IPS-18c (cell line): ENCODE results near the gene OXT.
A peak's percentile ranks its signal among the peaks of the same experiment; 100 is the strongest.
"Not testable (repeated sequence)": the region's sequence is repeated elsewhere in the genome, so short reads cannot be mapped to it uniquely, and the experiment has no call there.

Experiments
- H3K4me3 ChIP-seq: 2 replicates; pipeline ENCODE4 v1.7.0; 2013; ENCODE audit warnings: low read depth, mild to moderate bottlenecking, low read length, moderate library complexity; ENCODE audit not compliant: insufficient read depth
- H3K9me3 ChIP-seq: one replicate; pipeline ENCODE4 v1.6.1; 2013; ENCODE audit warnings: mild to moderate bottlenecking, low read length, moderate library complexity; ENCODE audit not compliant: control insufficient read depth, insufficient read depth

Gene OXT

DNA sequence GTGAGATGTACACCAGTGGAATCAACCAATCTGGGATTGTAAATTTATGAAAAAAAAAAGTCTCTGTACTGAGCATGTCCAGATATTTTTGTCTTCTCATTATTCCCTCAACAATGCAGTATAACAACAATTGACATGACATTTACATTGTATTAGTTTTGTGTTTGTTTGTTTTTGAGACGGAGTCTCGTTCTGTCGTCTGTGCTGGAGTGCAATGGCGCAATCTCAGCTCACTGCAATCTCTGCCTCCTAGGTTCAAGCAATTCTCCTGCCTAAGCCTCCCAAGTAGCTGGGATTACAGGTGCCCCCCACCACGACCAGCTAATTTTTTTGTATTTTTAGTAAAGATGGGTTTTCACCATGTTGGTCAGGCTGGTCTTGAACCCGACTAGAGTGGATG, 3.9 kb downstream of the OXT start:
- H3K9me3 ChIP-seq, H3K4me3 ChIP-seq: not testable (repeated sequence)

GRCh38 chr20:3077618-3078134, 6.3 kb downstream of the OXT start:
- Histone ChIP-seq H3K9me3 (peaks cover 2% of the 10 kb centered on the region), H3K4me3 (no peak overlapping the region)

DNA sequence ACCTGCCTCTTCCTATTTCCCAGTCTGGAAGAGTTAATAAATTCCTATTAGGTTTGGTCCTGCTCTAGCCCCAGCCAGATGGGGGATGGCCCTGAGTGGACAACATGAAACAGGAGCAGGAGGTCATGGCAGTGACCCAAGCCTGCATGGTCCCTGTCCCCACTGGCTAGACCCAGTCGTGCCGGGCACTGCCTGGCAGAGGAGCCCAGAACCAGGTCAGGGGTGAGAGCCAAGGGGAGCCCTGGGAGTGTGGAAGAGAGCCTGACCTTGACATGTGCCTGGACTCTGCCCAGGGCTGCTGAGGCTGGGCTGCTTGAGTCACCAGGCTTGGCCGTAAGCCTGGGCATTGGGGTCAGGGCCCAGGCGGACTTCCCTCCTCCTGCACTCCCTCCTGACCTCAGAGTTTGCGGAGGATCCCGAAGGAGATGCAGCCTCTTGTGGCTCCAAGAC, 9.5 kb downstream of the OXT start:
- Histone ChIP-seq H3K9me3 (no peaks in the 10 kb centered on the region), H3K4me3 (no peak overlapping the region)

DNA sequence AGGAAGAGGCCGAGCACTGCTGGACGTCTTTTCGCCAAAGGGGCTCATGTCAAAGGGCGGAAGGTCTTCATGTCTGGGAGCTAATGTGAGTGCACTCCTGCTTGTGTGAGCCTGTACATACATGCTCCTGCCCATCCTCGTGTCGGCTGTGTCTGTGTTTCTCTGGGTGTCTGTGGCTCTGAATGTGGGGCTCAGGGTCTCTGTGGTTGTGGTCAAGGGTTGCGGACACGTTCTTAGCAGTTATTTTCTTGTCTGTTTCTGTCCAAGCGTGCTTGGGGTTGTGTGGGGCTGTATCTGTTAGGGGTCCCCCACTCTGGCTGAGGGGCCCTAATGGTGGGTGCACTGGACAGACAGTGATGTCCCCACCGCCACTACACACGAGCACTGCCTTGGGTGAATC, 10.2 kb downstream of the OXT start:
- Histone ChIP-seq H3K4me3 (no peak overlapping the region), H3K9me3 (no peaks in the 10 kb centered on the region)

DNA sequence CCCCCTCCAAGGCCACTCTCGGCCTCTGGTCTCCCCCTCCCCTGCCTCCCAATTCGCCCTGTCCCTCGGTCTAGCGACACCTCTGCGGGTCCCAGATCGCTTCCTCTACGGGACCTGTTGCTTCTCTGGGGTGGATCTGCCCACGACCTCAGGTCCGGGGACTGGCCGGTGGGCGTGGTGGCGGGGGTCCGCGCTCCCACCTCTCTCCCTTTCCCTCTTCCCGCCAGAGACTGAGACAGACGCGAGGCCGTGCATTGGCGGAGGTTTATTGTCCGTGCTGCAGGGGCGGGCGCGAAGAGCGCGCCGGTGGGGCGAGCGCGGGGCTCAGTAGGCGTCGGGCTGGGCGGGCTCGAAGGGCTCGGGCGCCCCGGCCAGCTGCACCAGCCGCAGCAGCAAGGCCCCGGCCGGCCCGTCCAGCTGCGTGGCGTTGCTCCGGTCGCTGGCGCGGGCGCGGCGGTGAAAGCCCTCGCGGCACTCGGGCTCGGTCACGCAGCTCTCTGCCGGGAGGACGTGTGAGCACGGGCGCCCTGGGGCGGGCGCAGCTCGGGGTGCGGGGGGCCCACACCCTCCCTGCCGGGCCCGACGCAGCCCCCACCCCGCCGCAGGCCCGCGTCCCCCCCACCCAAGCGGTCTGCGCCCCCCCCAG, 11.0 kb downstream of the OXT start:
- Histone ChIP-seq H3K4me3 (peak overlapping the region; percentile 38), H3K9me3 (no peaks in the 10 kb centered on the region)

DNA sequence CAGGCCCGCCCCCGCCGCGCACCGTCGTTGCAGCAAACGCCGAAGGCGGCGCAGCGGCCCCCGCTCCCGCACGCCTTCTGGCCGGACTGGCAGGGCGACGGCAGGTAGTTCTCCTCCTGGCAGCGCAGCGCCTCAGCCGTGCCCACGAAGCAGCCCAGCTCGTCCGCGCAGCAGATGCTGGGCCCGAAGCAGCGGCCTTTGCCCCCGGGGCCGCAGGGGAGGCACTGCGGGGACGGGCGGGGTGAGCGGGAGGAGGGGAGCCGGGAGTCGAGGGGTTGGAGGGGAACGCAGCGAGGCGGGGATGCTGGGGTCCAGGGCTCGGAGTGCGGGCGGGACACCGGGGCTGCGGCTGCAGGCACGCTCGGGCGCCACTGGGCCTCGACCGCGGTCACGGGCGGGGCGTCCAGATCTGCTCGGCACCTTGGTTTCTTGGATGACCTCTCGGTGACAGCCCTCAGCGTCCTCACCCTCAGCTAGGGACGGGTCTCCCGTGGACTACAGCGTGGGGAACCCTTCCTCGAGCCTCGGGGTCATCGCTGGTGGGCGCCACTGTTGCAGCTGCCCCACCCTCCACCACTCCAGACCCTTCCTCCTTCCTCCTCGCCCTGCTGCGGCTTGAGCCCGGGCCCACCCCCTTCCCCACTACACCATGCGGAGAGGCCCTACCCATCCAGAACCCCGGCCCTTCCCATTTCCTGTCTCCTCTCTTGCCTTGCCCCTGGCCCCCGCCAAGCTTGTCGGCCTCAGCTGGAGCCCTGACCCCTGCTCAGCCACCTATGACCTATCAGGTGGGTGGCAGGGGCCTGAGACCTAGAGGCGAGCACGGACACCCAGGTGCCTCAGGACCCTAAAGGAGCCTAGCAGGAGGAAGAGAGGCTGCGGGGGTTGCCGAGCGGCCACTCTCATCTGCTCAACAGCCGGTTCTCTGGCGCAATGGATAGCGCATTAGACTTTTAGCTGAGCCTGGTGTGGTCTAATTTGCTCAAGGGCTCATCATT, 11.8 kb downstream of the OXT start:
- H3K4me3 ChIP-seq, result peak overlapping the region; percentile 49
- no peaks in the 10 kb centered on the region for H3K9me3 ChIP-seq

DNA sequence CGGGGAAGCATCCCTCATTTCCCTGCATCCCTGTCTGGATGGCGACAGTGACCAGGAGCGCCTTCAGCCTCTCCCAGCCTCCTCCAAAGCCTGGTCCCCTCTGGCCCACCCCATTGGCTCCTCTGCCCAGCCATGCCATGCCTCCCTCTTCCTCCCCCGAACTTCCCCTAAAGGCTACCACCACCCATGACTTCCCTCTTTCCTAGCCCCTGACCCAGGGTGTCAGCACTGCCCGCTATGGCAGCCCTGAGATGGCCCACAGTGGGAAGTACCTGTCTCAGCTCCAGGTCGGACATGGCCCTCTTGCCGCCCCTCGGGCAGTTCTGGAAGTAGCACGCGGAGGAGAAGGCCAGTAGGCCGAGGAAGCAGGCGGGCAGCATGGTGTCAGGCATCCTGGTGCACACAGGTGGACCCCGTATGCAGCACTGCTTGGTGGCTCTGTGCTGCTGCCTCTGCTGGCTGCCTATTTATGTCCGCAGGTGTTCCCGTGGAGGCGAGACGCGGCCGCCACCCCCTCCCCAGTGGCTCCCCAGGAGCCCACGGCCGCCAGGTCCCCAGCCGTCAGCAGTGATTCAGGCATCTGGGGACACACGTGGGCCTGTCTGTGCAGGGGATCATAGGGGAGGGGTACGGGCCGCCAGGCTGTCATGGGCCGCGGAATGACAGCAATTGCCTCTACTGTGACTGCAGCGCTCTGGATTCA, 13.0 kb downstream of the OXT start, which contains the start of gene AVP:
AVP (minus strand) TSS at position 442 of the 703 bp plus-strand sequence; CDS start at position 392, 50 bp downstream.
- Histone ChIP-seq H3K4me3 (no peak within 1 kb of the TSS), H3K9me3 (no peaks in the 10 kb centered on the region)

DNA sequence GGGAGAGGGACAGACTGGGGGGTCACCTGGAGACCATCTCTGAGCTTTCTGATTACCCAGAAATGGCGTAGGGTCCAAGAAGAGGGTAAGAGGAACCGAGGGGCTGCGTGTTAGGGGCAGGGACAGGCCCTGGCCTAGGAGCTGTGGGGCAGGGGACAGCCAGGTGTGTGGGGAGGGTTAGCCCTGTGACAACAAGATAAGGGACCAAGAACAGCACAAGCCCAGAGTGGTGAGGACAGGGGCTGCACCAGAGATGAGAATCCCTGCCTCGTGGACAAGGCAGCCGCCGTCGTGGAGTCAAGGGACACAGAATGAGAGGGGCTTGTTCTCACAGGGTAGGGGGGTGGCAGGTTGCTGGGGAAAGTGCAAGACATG, 13.6 kb downstream of the OXT start:
- no peak overlapping the region for H3K4me3 ChIP-seq
- no peaks in the 10 kb centered on the region for H3K9me3 ChIP-seq

GRCh38 chr20:3085571-3086072, 14.2 kb downstream of the OXT start:
- no peak overlapping the region for H3K4me3 ChIP-seq
- H3K9me3 ChIP-seq, result no peaks in the 10 kb centered on the region

DNA sequence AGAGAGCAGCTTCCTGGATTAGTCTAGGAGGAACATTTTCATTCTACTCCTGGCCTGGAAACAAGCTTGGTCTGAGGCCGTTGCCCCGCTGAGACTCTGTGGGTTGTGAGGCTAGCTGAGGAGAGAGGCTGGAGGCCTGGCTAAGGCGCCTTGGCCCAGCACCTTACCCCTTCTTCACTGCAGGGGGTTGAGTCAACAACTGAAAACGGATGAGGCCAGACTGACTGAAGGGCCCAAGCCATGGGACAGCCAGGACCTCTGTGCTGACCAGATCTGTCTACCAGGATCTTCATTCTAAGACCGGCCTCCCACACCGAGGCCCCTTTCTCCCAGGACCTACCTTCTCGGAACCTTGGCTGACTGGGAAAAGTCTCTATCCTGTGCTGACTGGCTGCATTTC, 16.6 kb downstream of the OXT start:
- Histone ChIP-seq H3K4me3 (no peak overlapping the region), H3K9me3 (no peaks in the 10 kb centered on the region)

DNA sequence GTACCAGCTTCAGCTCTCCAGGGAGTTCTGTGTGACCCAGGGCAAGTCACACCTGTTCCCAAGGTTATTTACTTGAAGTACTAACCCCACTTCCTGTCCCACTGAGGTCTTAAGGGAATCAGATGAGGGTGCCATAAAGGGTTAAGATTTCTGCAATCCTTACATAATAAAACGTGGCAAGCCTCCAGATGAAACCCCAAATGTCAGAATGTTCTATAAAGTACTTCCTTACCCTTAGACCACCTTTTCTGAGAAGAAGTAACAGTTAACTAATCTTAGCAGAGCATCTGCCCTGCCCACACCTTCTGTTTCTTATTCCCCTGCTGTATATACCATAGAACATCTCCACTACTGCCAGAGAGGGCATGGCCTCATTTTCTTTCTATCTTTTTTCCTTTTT, 19.1 kb downstream of the OXT start:
- H3K9me3 ChIP-seq, result no peaks in the 10 kb centered on the region

DNA sequence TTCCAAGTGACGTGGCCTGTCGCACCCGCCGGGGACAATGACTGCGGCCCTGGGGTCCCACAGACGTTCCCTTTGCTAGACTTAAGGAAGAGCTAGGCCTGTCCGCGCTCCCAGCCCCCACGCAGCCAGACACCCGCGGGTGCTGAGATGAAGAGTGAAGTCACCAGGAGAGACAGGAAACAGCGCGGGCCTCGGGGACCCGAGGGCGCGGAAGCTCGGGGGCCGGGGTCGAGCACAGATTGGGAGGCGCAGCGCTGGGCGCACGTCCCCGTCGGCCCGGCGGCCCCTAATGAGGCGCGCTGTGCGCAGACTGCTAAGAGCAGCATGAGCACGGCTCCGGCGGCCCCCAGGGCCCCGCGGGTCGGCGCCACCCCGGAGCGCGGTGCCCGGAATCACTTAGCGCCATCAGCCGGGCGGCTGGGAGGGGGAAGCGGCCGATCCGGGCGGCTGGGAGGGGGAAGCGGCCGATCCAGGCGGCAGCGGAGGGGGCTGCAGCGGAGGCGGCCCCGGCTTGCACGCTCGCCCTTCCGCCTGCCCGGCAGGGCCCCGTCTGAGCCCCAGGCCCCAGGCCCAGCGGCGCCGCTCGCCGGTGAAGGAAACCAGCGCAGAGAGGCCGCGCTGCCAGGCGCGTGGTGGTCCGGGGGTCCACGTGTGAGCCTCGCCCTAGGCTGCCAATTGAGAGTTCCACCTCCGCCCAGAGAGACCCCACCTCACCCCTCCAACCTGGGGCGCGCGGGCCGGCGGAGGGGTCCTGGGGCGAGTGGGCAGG, 21.4 kb downstream of the OXT start:
- Histone ChIP-seq H3K9me3 (no peaks in the 10 kb centered on the region), H3K4me3 (peak overlapping the region; percentile 38; the same call in 1 of the 2 replicates)

More for the DNA sequence above, 19.1 kb downstream of the OXT start:
- H3K4me3 ChIP-seq, result no peak overlapping the region

GRCh38 chr20:3093861-3094361, 22.5 kb downstream of the OXT start:
- Histone ChIP-seq H3K9me3 (no peaks in the 10 kb centered on the region), H3K4me3 (no peak overlapping the region)

DNA sequence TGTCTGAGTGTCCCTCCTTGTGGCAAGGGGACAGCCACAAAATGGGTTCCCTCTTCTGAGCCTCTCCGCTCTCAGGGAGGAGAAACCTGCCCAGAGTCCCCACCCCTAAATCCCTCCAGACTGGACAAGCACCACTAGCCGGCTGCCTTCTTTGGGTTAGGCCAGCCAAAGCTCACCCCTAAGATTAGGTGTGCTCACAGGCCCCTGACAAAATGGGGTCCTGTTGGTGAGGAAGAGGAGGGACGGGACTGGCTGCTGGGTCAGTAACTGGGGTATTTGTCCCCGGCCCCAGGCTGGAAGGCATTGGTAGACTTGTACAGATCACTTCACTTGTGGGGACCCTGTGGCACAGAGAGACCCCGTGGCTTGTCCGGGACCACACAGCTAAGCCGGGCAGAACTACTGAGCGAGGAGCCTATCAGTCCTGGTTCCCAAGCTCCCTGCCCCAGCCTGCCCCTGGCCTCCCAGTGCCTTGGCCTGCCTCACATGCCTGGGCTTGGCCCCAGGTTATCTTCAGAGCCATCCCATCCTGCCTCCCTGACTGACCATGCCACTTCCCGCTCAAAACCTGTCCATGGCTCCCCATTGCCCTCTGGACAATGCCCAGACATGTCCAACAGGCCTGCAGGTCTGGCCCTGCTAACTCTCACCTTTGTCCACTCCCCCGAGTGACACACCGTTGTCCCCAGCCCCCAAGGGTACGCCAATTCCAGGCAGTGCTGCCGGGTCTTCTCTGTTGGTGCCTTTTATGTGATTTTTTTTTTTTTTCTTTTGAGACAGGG, 23.6 kb downstream of the OXT start:
- H3K9me3 ChIP-seq, result no peaks in the 10 kb centered on the region
- no peak overlapping the region for H3K4me3 ChIP-seq

GRCh38 chr20:3100480-3100879, 29.1 kb downstream of the OXT start:
- Histone ChIP-seq H3K4me3 (no peak overlapping the region), H3K9me3 (no peaks in the 10 kb centered on the region)

- H3K4me3 ChIP-seq, result no peak overlapping the region
Observed at GRCh38 chr20:3101251-3101650, 29.8 kb downstream of the OXT start.

More at GRCh38 chr20:3101251-3101650, 29.8 kb downstream of the OXT start:
- no peaks in the 10 kb centered on the region for H3K9me3 ChIP-seq
